ENCODE measurements around the gene CCDC88C.
"Not testable (repeated sequence)": the region's sequence is repeated elsewhere in the genome, so short reads cannot be mapped to it uniquely, and the experiment has no call there.

Gene CCDC88C

GRCh38 chr14:91267965-91268437 lies 149.6 kb downstream of the CCDC88C start:
- no peak overlapping the region for H3K27ac ChIP-seq
- H3K27me3 ChIP-seq, result peaks cover 0 to 26% of the 10 kb centered on the region in 2 donors
- no peaks in the 10 kb centered on the region for H3K9me3 ChIP-seq
- H3K36me3 ChIP-seq, result no peaks in the 10 kb centered on the region
- peaks cover 0 to 19% (median 16%) of the 10 kb centered on the region in 4 donors for H3K4me1 ChIP-seq
- TF ChIP-seq CTCF (IDR thresholded peaks at IDR 0.05), result no peak
- intact Hi-C loops (cut with DNase I; ENCODE audit: low total_unique reads), result no loop called here
- no peak overlapping the region for H3K4me3 ChIP-seq
- no peak for DNase-seq

GRCh38 chr14:91266276-91266675 lies 151.3 kb downstream of the CCDC88C start:
- intact Hi-C loops (cut with DNase I; ENCODE audit: low total_unique reads); DNase-seq; H3K36me3 ChIP-seq; H3K27ac ChIP-seq; H3K9me3 ChIP-seq; H3K4me3 ChIP-seq: not testable (repeated sequence)
- Histone ChIP-seq H3K27me3 (peaks cover 0 to 26% of the 10 kb centered on the region in 2 donors), H3K4me1 (peaks cover 0 to 19% (median 16%) of the 10 kb centered on the region in 4 donors)

GRCh38 chr14:91265404-91265803 lies 152.2 kb downstream of the CCDC88C start:
- no peak for TF ChIP-seq CTCF (IDR thresholded peaks at IDR 0.05)
- H3K36me3 ChIP-seq, result no peaks in the 10 kb centered on the region
- no peaks in the 10 kb centered on the region for H3K9me3 ChIP-seq
- intact Hi-C loops (cut with DNase I; ENCODE audit: low total_unique reads), result no loop called here
- H3K4me1 ChIP-seq, result peaks cover 0 to 19% (median 16%) of the 10 kb centered on the region in 4 donors
- DNase-seq, result no peak
- H3K4me3 ChIP-seq, result no peak overlapping the region
- H3K27ac ChIP-seq, result no peak overlapping the region
- peaks cover 0 to 26% of the 10 kb centered on the region in 2 donors for H3K27me3 ChIP-seq

- DNase-seq, result no peak
Measured at GRCh38 chr14:91264151-91265150, 153.2 kb downstream of the CCDC88C start.

GRCh38 chr14:91263329-91263728 lies 154.3 kb downstream of the CCDC88C start:
- Histone ChIP-seq H3K9me3 (no peaks in the 10 kb centered on the region), H3K27ac (no peak overlapping the region), H3K36me3 (no peaks in the 10 kb centered on the region), H3K4me3 (no peak overlapping the region), H3K4me1 (peaks cover 0 to 9% (median 8%) of the 10 kb centered on the region in 4 donors), H3K27me3 (peaks cover 0 to 31% of the 10 kb centered on the region in 2 donors)
- intact Hi-C loops (cut with DNase I; ENCODE audit: low total_unique reads), result no loop called here
- TF ChIP-seq CTCF (IDR thresholded peaks at IDR 0.05), result no peak
- DNase-seq, result no peak

More at GRCh38 chr14:91264151-91265150, 153.2 kb downstream of the CCDC88C start:
- no peak for TF ChIP-seq CTCF (IDR thresholded peaks at IDR 0.05)
- Histone ChIP-seq H3K9me3 (no peaks in the 10 kb centered on the region), H3K27me3 (peaks cover 0 to 28% of the 10 kb centered on the region in 2 donors), H3K4me3 (peak overlapping the region; percentile 22 to 51), H3K27ac (no peak overlapping the region), H3K4me1 (peaks cover 0 to 14% (median 11%) of the 10 kb centered on the region in 4 donors), H3K36me3 (no peaks in the 10 kb centered on the region)
- intact Hi-C loops (cut with DNase I; ENCODE audit: low total_unique reads), result no loop called here

GRCh38 chr14:91261986-91262549 lies 155.6 kb downstream of the CCDC88C start:
- H3K9me3 ChIP-seq, result no peaks in the 10 kb centered on the region
- no peaks in the 10 kb centered on the region for H3K36me3 ChIP-seq
- no peak overlapping the region for H3K4me3 ChIP-seq
- TF ChIP-seq CTCF (IDR thresholded peaks at IDR 0.05), result no peak
- no peak for DNase-seq
- intact Hi-C loops (cut with DNase I; ENCODE audit: low total_unique reads), result no loop called here
- H3K4me1 ChIP-seq, result peaks cover 0 to 9% (median 8%) of the 10 kb centered on the region in 4 donors
- no peak overlapping the region for H3K27ac ChIP-seq
- H3K27me3 ChIP-seq, result peaks cover 0 to 26% of the 10 kb centered on the region in 2 donors

All from tibial artery (tissue), 4 donors.